ENCODE results near the gene SYNE3.
A peak's percentile ranks its signal among the peaks of the same experiment; 100 is the strongest.
"Not testable (repeated sequence)": the region's sequence is repeated elsewhere in the genome, so short reads cannot be mapped to it uniquely, and the experiment has no call there.

The SYNE3 gene

GRCh38 chr14:95526483-95527386 lies 10.3 kb upstream of the SYNE3 start:
- DNase-seq: no peak

- DNase-seq: no peak
Measured at GRCh38 chr14:95525999-95526398, 9.5 kb upstream of the SYNE3 start.

GRCh38 chr14:95524706-95525512 lies 8.5 kb upstream of the SYNE3 start:
- DNase-seq: no peak

- peak in 1 of 56 donors; percentile 27 for DNase-seq
Measured at GRCh38 chr14:95523815-95524448, 7.5 kb upstream of the SYNE3 start.

GRCh38 chr14:95523051-95523814 lies 6.8 kb upstream of the SYNE3 start:
- peak in 1 of 56 donors; percentile 12 for DNase-seq

- DNase-seq: no peak
Measured at GRCh38 chr14:95522556-95522955, 6.1 kb upstream of the SYNE3 start.

GRCh38 chr14:95522116-95522515 lies 5.7 kb upstream of the SYNE3 start:
- no peak for DNase-seq

GRCh38 chr14:95521001-95521400 lies 4.6 kb upstream of the SYNE3 start:
- DNase-seq: no peak

- peak in 2 of 56 donors; percentile 13 to 19 for DNase-seq
Measured at GRCh38 chr14:95520346-95520745, 3.9 kb upstream of the SYNE3 start.

- peak in 1 of 56 donors; percentile 13 for DNase-seq
Measured at GRCh38 chr14:95519699-95520098, 3.2 kb upstream of the SYNE3 start.

GRCh38 chr14:95518045-95518751 lies 1.7 kb upstream of the SYNE3 start:
- DNase-seq: no peak

- DNase-seq: peak in 42 of 56 donors; percentile 28 to 85 (median 56)
Measured at GRCh38 chr14:95515596-95516552, 576 bp downstream of the SYNE3 start.

- peak in 40 of 56 donors; percentile 20 to 84 (median 53) for DNase-seq
Measured at GRCh38 chr14:95515080-95515489, 1.4 kb downstream of the SYNE3 start.

- DNase-seq: peak in 3 of 56 donors; percentile 47 to 59 (median 55)
Measured at GRCh38 chr14:95514131-95515079, 2.0 kb downstream of the SYNE3 start.

GRCh38 chr14:95513291-95513690 lies 3.2 kb downstream of the SYNE3 start:
- DNase-seq: no peak

- DNase-seq: no peak
Measured at GRCh38 chr14:95511687-95512086, 4.8 kb downstream of the SYNE3 start.

GRCh38 chr14:95510804-95511203 lies 5.6 kb downstream of the SYNE3 start:
- DNase-seq: no peak

- not testable (repeated sequence) for DNase-seq
Measured at GRCh38 chr14:95510344-95510743, 6.1 kb downstream of the SYNE3 start.
